Astrocyte (in vitro differentiated cells and primary cell): ENCODE results near the gene MTNR1A. TPM values are rescaled to one million over a fixed set of nuclear protein-coding genes. Genes with fewer than 3 reads are reported as not detected.

Experiments used
- DNase-seq: peaks from one replicate; pipeline ENCODE4 v3.0.0-alpha.2; 2010; ENCODE audit warnings: low read depth
- FAIRE-seq: peaks from 2 replicates; lab custom pipeline; 2011; peaks lifted over from hg19 to GRCh38; lab: Jason Lieb, UNC
- H2AFZ ChIP-seq: 2 replicates; pipeline ENCODE4 v1.6.0; 2012; ENCODE audit warnings: low read depth, low read length, inconsistent platforms
- H3K27ac ChIP-seq: 2 replicates; pipeline ENCODE4 v1.5.1; 2011; ENCODE audit warnings: low read depth, low read length, inconsistent platforms
- H3K27me3 ChIP-seq: 2 replicates; pipeline ENCODE4 v1.6.0; 2011; ENCODE audit warnings: low read length, inconsistent platforms; ENCODE audit not compliant: insufficient read depth
- H3K36me3 ChIP-seq: 2 replicates; pipeline ENCODE4 v1.5.1; 2011; ENCODE audit warnings: low read length, inconsistent platforms; ENCODE audit not compliant: insufficient read depth
- H3K4me1 ChIP-seq: 2 replicates; pipeline ENCODE4 v1.5.1; 2011; ENCODE audit warnings: low read length, inconsistent platforms; ENCODE audit not compliant: insufficient read depth
- H3K4me2 ChIP-seq: 2 replicates; pipeline ENCODE4 v1.6.0; 2012; ENCODE audit warnings: low read length, inconsistent platforms
- H3K4me3 ChIP-seq: 2 replicates; pipeline ENCODE4 v1.5.1; 2011; ENCODE audit warnings: low read depth, mild to moderate bottlenecking, low read length, inconsistent platforms; ENCODE audit not compliant: insufficient read depth
- H3K79me2 ChIP-seq: 2 replicates; pipeline ENCODE4 v1.6.0; 2012; ENCODE audit warnings: mild to moderate bottlenecking, low read length, inconsistent platforms; ENCODE audit not compliant: insufficient read depth
- H3K9ac ChIP-seq: 2 replicates; pipeline ENCODE4 v1.6.0; 2012; ENCODE audit warnings: mild to moderate bottlenecking, low read length, inconsistent platforms
- H3K9me3 ChIP-seq: 2 replicates; pipeline ENCODE4 v1.5.1; 2012; ENCODE audit warnings: low read depth, mild to moderate bottlenecking, low read length, inconsistent platforms; ENCODE audit not compliant: insufficient read depth
- H4K20me1 ChIP-seq: 2 replicates; pipeline ENCODE4 v1.6.0; 2012; ENCODE audit warnings: low read length, inconsistent platforms; ENCODE audit not compliant: insufficient read depth
- H3K27ac Mint-ChIP-seq: one replicate; pipeline ENCODE4 v1.8.0; 2021; ENCODE audit warnings: mild to moderate bottlenecking, mixed read lengths; ENCODE audit not compliant: unreplicated experiment
- H3K27me3 Mint-ChIP-seq: one replicate; pipeline ENCODE4 v1.8.0; 2021; ENCODE audit warnings: low read depth, mixed read lengths; ENCODE audit not compliant: unreplicated experiment
- H3K36me3 Mint-ChIP-seq: one replicate; pipeline ENCODE4 v1.8.0; 2021; ENCODE audit warnings: low read depth, mixed read lengths; ENCODE audit not compliant: unreplicated experiment
- H3K4me1 Mint-ChIP-seq: one replicate; pipeline ENCODE4 v1.8.0; 2021; ENCODE audit warnings: low read depth, mixed read lengths; ENCODE audit not compliant: unreplicated experiment
- H3K4me3 Mint-ChIP-seq: one replicate; pipeline ENCODE4 v1.8.0; 2021; ENCODE audit warnings: mild to moderate bottlenecking, moderate library complexity, mixed read lengths; ENCODE audit not compliant: unreplicated experiment
- H3K9me3 Mint-ChIP-seq: one replicate; pipeline ENCODE4 v1.8.0; 2021; ENCODE audit warnings: mild to moderate bottlenecking, mixed read lengths; ENCODE audit not compliant: unreplicated experiment
- EZH2 ChIP-seq: IDR thresholded peaks from 2 replicates; pipeline ENCODE4 v1.6.1; 2012; ENCODE audit warnings: mild to moderate bottlenecking, low read length, inconsistent platforms; ENCODE audit not compliant: insufficient read depth
- total RNA-seq: library from RNA; stranded (reverse); gene quantifications from 2 replicates; pipeline ENCODE4 v1.2.1, GENCODE V29; 2021
- TF ChIP-seq, protein P1 (sequence below): IDR thresholded peaks from 2 replicates; pipeline ENCODE4 v1.5.1; 2011; ENCODE audit warnings: low read depth, mild to moderate bottlenecking, inconsistent platforms, low read length, moderate library complexity; ENCODE audit not compliant: insufficient read depth

The MTNR1A gene
- total RNA-seq, 1 donor from 2014 or later: 0.34 TPM

DNA sequence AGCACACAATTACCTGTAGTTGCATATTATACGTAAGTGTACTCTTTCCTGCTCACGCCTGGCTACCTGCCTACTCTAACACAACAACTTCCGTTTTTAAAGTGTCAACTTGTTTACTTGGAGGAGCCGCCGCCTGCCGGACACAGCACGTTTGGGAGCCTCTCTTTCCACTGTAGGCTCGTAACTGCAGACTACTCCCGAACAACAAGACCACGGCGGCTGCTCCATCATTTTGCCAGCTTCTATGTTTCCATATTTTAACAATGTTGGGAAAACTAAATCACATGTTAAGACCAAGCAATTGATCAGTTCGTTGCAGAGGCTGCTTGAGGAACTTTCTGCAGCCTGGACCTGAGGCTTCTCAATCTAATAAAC is 841 bp downstream of the MTNR1A start:
- FAIRE-seq (no peak), DNase-seq (peak; percentile 16)
- Histone ChIP-seq H3K9me3 (no peaks in the 10 kb centered on the region), H3K9ac (no peak overlapping the region), H3K4me1 (peaks cover 13% of the 10 kb centered on the region), H3K27me3 (peaks cover 17% of the 10 kb centered on the region), H3K79me2 (no peaks in the 10 kb centered on the region), H3K36me3 (no peaks in the 10 kb centered on the region), H2AFZ (peak overlapping the region; percentile 82), H3K4me3 (peak overlapping the region; percentile 51), H4K20me1 (no peaks in the 10 kb centered on the region), H3K27ac (no peak overlapping the region), H3K4me2 (peak overlapping the region; percentile 91)
- peaks cover 17% of the 10 kb centered on the region for H3K4me1 Mint-ChIP-seq
- TF ChIP-seq, protein P1, sequence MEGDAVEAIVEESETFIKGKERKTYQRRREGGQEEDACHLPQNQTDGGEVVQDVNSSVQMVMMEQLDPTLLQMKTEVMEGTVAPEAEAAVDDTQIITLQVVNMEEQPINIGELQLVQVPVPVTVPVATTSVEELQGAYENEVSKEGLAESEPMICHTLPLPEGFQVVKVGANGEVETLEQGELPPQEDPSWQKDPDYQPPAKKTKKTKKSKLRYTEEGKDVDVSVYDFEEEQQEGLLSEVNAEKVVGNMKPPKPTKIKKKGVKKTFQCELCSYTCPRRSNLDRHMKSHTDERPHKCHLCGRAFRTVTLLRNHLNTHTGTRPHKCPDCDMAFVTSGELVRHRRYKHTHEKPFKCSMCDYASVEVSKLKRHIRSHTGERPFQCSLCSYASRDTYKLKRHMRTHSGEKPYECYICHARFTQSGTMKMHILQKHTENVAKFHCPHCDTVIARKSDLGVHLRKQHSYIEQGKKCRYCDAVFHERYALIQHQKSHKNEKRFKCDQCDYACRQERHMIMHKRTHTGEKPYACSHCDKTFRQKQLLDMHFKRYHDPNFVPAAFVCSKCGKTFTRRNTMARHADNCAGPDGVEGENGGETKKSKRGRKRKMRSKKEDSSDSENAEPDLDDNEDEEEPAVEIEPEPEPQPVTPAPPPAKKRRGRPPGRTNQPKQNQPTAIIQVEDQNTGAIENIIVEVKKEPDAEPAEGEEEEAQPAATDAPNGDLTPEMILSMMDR: no peak
- TF ChIP-seq EZH2: peak; percentile 15
- peak overlapping the region; percentile 72 for H3K4me3 Mint-ChIP-seq
- H3K27me3 Mint-ChIP-seq: peaks cover 34% of the 10 kb centered on the region
- no peaks in the 10 kb centered on the region for H3K36me3 Mint-ChIP-seq
- H3K9me3 Mint-ChIP-seq: no peaks in the 10 kb centered on the region
- no peak overlapping the region for H3K27ac Mint-ChIP-seq

DNA sequence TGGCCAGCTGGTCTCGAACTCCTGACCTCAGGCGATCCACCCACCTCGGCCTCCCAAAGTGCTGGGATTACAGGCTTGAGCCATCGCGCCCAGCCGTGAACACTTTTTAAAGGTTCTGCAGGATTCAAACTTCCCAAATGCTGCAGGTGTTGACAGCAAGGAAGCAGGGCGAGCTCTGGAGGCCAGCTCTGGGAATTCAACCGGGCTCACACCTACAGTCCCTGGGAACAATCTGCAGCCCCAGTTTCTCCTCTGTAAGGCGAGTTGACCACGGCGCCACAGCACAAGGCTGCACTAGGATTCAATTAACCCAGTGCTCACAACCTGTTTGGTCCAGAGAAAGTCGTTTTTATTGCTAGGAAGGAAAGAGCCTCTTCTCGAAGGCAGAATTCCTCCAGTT is 1.6 kb downstream of the MTNR1A start:
- H3K27ac ChIP-seq: no peak overlapping the region
- DNase-seq (no peak), FAIRE-seq (no peak)
- Mint-ChIP-seq H3K9me3 (no peaks in the 10 kb centered on the region), H3K36me3 (no peaks in the 10 kb centered on the region), H3K27me3 (peaks cover 34% of the 10 kb centered on the region), H3K27ac (no peak overlapping the region), H3K4me1 (peaks cover 17% of the 10 kb centered on the region), H3K4me3 (no peak overlapping the region)
- H3K4me1 ChIP-seq: peaks cover 13% of the 10 kb centered on the region
- no peaks in the 10 kb centered on the region for H3K36me3 ChIP-seq
- no peaks in the 10 kb centered on the region for H3K9me3 ChIP-seq
- no peak overlapping the region for H3K4me3 ChIP-seq
- H3K79me2 ChIP-seq: no peaks in the 10 kb centered on the region
- H3K27me3 ChIP-seq: peaks cover 17% of the 10 kb centered on the region
- TF ChIP-seq, protein P1: no peak
- no peak for TF ChIP-seq EZH2
- no peak overlapping the region for H2AFZ ChIP-seq
- H4K20me1 ChIP-seq: no peaks in the 10 kb centered on the region
- no peak overlapping the region for H3K9ac ChIP-seq
- H3K4me2 ChIP-seq: no peak overlapping the region

DNA sequence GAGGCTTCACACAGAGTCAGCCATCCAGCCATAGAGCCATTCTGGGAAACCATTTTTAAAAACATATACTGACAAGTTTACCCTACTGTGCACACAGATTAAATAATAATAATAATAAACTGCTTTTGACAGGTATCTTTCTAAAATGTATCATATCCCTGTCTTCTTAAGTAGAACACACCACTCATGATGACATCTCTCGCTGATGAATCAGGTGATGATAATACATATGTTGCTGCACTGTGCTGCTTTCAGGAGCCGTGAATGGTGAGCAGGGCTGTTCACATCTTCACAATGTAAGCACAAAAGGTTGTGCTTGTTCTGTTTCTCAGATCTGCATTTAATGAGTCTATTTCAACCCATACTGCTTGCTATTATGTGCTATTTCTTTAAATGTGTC is 3.5 kb downstream of the MTNR1A start:
- no peaks in the 10 kb centered on the region for H3K79me2 ChIP-seq
- no peaks in the 10 kb centered on the region for H3K36me3 ChIP-seq
- H3K4me1 Mint-ChIP-seq: peaks cover 1% of the 10 kb centered on the region
- no peaks in the 10 kb centered on the region for H3K36me3 Mint-ChIP-seq
- H3K9me3 Mint-ChIP-seq: no peaks in the 10 kb centered on the region
- H3K9ac ChIP-seq: no peak overlapping the region
- peaks cover 17% of the 10 kb centered on the region for H3K27me3 ChIP-seq
- DNase-seq (no peak), FAIRE-seq (no peak)
- H3K27ac Mint-ChIP-seq: no peak overlapping the region
- H3K27me3 Mint-ChIP-seq: peaks cover 34% of the 10 kb centered on the region
- no peak overlapping the region for H3K4me3 ChIP-seq
- H4K20me1 ChIP-seq: no peaks in the 10 kb centered on the region
- no peak overlapping the region for H3K27ac ChIP-seq
- no peak overlapping the region for H3K4me3 Mint-ChIP-seq
- no peaks in the 10 kb centered on the region for H3K9me3 ChIP-seq
- no peak for TF ChIP-seq EZH2
- no peak overlapping the region for H2AFZ ChIP-seq
- peaks cover 6% of the 10 kb centered on the region for H3K4me1 ChIP-seq
- no peak overlapping the region for H3K4me2 ChIP-seq
